Heart left ventricle (tissue), 16 donors: ENCODE results near the gene PARP9. TPM values are rescaled to one million over a fixed set of nuclear protein-coding genes. Genes with fewer than 3 reads are reported as not detected.
"Not testable (repeated sequence)": the region's sequence is repeated elsewhere in the genome, so short reads cannot be mapped to it uniquely, and the experiment has no call there.

Source experiments
- ATAC-seq, 4 donors: fragments of 200-7000 bp; cut with Tn5 transposase; one replicate each; pipeline ENCODE4 v1.9.1; 2020 to 2022; ENCODE audit warnings: moderate library complexity in 4 of 4, mild to moderate bottlenecking in 3 of 4, moderate number of reproducible peaks in 1 of 4
- DNase-seq, 5 donors: peaks; one replicate each; pipeline ENCODE4 v3.0.0-alpha.2; 2020
- H3K27ac ChIP-seq, 12 donors: fragments of 200-600 bp; sonication (generic) in 4 of 12; one replicate each; pipeline versions ENCODE4 v1.5.0 to v1.8.0; 2016 to 2022; ENCODE audit warnings: mild to moderate bottlenecking in 2 of 12
- H3K27me3 ChIP-seq, 9 donors: fragments of 200-600 bp; sonication (generic) in 2 of 9; one replicate each; pipeline versions ENCODE4 v1.5.1 to v1.8.0; 2016 to 2022; ENCODE audit warnings: mild to moderate bottlenecking in 3 of 9
- H3K36me3 ChIP-seq, 9 donors: fragments of 200-600 bp; sonication (generic) in 2 of 9; one replicate each; pipeline versions ENCODE4 v1.5.0 to v1.8.0; 2018 to 2022; ENCODE audit warnings: mild to moderate bottlenecking in 2 of 9
- H3K4me1 ChIP-seq, 12 donors: fragments of 200-600 bp; sonication (generic) in 4 of 12; one replicate each; pipeline versions ENCODE4 v1.5.0 to v1.8.0; 2016 to 2022; ENCODE audit warnings: mild to moderate bottlenecking in 3 of 12
- H3K4me3 ChIP-seq, 12 donors: fragments of 200-600 bp; sonication (generic) in 4 of 12; one replicate each; pipeline versions ENCODE4 v1.5.0 to v1.8.0; 2017 to 2022; ENCODE audit warnings: mild to moderate bottlenecking in 9 of 12, moderate library complexity in 4 of 12
- H3K9me3 ChIP-seq, 12 donors: fragments of 200-600 bp; sonication (generic) in 4 of 12; one replicate each; pipeline versions ENCODE4 v1.5.0 to v1.8.0; 2016 to 2022; ENCODE audit warnings: mild to moderate bottlenecking in 1 of 12
- POLR2A ChIP-seq, 2 donors: fragments of 450-650 bp; IDR thresholded peaks; one replicate each; pipeline ENCODE4 v1.6.1; 2017; ENCODE audit warnings: antibody characterized with exemption in 2 of 2, mild to moderate bottlenecking in 2 of 2, moderate library complexity in 2 of 2
- WGBS, 4 donors: extraction: QIAGEN DNeasy Blood & Tissue Kit in 2 of 4; methylation state at CpG; one replicate each; pipeline versions ENCODE4 v1.1.5 to v1.1.7; 2013 to 2018; 5-methylcytosine and 5-hydroxymethylcytosine counted together
- intact Hi-C, 10 donors: fragments of 100-400 bp; cut with DNase I; formaldehyde crosslinking; loops; one replicate each; pipeline versions ENCODE4 v1.11.1 to v1.14.2; 2022
- polyA plus RNA-seq, 2 donors: library from polyadenylated mRNA; stranded (reverse); fragments of 200-250 nt; gene quantifications; one replicate each; pipeline ENCODE4 v1.2.3, GENCODE V29; 2013
- total RNA-seq, 9 donors: library from RNA; depleted of rRNA in 2 of 9; stranded (reverse); fragments of >200 nt in 2 of 9; fragmentation: NEBNext Ultra II Directional in 3 of 9; extraction: Animal tissue kit (Norgen Biotek cat#: 25700) in 3 of 9; gene quantifications; one replicate each; pipeline versions ENCODE4 v1.1.0 to v1.2.4, GENCODE V29; 2016 to 2023
- TF ChIP-seq, protein P1 (sequence below), 12 donors: fragments of 200-600 bp; sonication (generic) in 4 of 12; IDR thresholded peaks; one replicate each; pipeline versions ENCODE4 v1.5.0 to v1.8.0; 2018 to 2022; ENCODE audit warnings: antibody characterized with exemption in 12 of 12, mild to moderate bottlenecking in 5 of 12
- donor health status: ischemic (EF 13 %, LVEDD 7.1; RV severe dilation, severe dysfunction).
- donor health status: healthy with polysubstance abuse.
- donor health status: DM: no; HTN: yes; CAD: no.
- donor health status: DM: no; HTN: no; CAD: no.
- donor health status: ischemic (EF 25% LVEDD 6.9; RV normal size, moderate dysfunction).
- donor health status: ischemic (EF 25% LVEDD 5.7; RV mildly dilated, moderate dysfunction).
- donor health status: healthy.
- donor health status: DM: yes; HTN: yes; CAD: no.
- donor health status: ischemic (EF 35%, LVEDD 5.7; RV mildly dilated, moderate dysfunction).
- donor health status: nonischemic (EF 11% LVEDD 7.7; RV severe dilation, severe dysfunction).
- donor health status: DM: yes; HTN: yes; CAD: no.
- donor health status: PGD.
- donor health status: ischemic (EF 29% LVEDD 5.4; RV normal size, mild dysfunction).
- donor health status: nonischemic (EF 23%, LVEDD 6.1; RV moderate dilation, normal function).

Gene PARP9
- total and polyA plus RNA-seq, 11 donors = 8.2 to 73.0 (median 14.9) TPM

- peak within 1 kb of the TSS in 3 of 12 donors; percentile 8 to 67 (median 65) for H3K27ac ChIP-seq
- H3K4me3 ChIP-seq = peak within 1 kb of the TSS; percentile 34 to 67 (median 58)
- peaks cover 0 to 29% (median 13%) of the 10 kb centered on the region in 9 donors for H3K36me3 ChIP-seq
- DNase-seq (peak in 3 of 5 donors; percentile 9 to 31 (median 20)), ATAC-seq (peak in 3 of 4 donors; percentile 64 to 74 (median 69))
- intact Hi-C loops = no loop called here
- 5 to 14% (median 6%) methylated on average over 22 to 40 of the region's 40 CpGs for WGBS, 4 donors
- peaks cover 0 to 37% (median 2%) of the 10 kb centered on the region in 12 donors for H3K4me1 ChIP-seq
- peaks cover 0 to 20% (median 11%) of the 10 kb centered on the region in 12 donors for H3K9me3 ChIP-seq
- no peaks in the 10 kb centered on the region for H3K27me3 ChIP-seq
- TF ChIP-seq POLR2A (IDR thresholded peaks at IDR 0.05) = no peak
- TF ChIP-seq, protein P1, sequence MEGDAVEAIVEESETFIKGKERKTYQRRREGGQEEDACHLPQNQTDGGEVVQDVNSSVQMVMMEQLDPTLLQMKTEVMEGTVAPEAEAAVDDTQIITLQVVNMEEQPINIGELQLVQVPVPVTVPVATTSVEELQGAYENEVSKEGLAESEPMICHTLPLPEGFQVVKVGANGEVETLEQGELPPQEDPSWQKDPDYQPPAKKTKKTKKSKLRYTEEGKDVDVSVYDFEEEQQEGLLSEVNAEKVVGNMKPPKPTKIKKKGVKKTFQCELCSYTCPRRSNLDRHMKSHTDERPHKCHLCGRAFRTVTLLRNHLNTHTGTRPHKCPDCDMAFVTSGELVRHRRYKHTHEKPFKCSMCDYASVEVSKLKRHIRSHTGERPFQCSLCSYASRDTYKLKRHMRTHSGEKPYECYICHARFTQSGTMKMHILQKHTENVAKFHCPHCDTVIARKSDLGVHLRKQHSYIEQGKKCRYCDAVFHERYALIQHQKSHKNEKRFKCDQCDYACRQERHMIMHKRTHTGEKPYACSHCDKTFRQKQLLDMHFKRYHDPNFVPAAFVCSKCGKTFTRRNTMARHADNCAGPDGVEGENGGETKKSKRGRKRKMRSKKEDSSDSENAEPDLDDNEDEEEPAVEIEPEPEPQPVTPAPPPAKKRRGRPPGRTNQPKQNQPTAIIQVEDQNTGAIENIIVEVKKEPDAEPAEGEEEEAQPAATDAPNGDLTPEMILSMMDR (IDR thresholded peaks at IDR 0.05) = no peak
Observed at GRCh38 chr3:122577409-122578031, 13.4 kb upstream of the PARP9 start, which contains the start of gene PARP15. PARP15 (plus strand) TSS chr3:122577650; CDS start chr3:122577668, 18 bp downstream.

GRCh38 chr3:122576174-122576940 lies 12.3 kb upstream of the PARP9 start:
- ATAC-seq (no peak), DNase-seq (no peak)
- Histone ChIP-seq H3K4me1 (peaks cover 0 to 38% (median 2%) of the 10 kb centered on the region in 12 donors), H3K27me3 (no peaks in the 10 kb centered on the region), H3K27ac (no peak overlapping the region), H3K4me3 (no peak overlapping the region), H3K9me3 (peaks cover 0 to 8% (median 0%) of the 10 kb centered on the region in 12 donors), H3K36me3 (peaks cover 0 to 40% (median 24%) of the 10 kb centered on the region in 9 donors)
- 72 to 82% (median 74%) methylated on average over 8 of the region's 8 CpGs for WGBS, 4 donors
- TF ChIP-seq POLR2A (IDR thresholded peaks at IDR 0.05) = no peak
- TF ChIP-seq, protein P1 (IDR thresholded peaks at IDR 0.05) = no peak
- intact Hi-C loops = no loop called here

DNA sequence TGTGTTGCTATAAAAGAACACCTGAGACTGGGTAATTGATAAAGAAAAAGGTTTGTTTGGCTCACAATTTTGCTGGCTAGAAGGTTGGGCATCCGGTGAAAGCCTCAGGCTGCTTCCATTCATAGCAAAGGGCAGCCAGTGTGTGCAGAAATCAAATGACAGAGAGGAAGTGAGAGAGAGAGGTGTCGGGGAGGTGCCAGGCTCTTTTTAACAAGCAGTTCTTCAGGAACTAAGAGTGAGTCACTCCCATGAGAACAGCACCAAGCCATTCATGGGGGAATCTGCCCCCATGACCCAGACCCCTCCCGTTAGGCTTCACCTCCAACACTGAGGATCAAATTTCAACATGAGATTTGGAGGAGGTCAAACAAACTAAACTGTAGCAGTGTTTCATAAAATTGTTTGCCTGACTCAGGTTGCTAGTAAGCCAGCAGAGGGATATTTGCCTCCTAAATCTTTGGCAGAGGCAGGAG lies 8.9 kb upstream of the PARP9 start:
- WGBS, 4 donors = 63 to 77% (median 69%) methylated on average over 3 of the region's 3 CpGs
- no peak for TF ChIP-seq POLR2A (IDR thresholded peaks at IDR 0.05)
- TF ChIP-seq, protein P1 (IDR thresholded peaks at IDR 0.05) = no peak
- Histone ChIP-seq H3K9me3 (no peaks in the 10 kb centered on the region), H3K4me1 (peaks cover 0 to 59% (median 3%) of the 10 kb centered on the region in 12 donors), H3K27ac (peak overlapping the region in 1 of 12 donors; percentile 63), H3K36me3 (peaks cover 0 to 74% (median 58%) of the 10 kb centered on the region in 9 donors), H3K27me3 (no peaks in the 10 kb centered on the region), H3K4me3 (no peak overlapping the region)
- intact Hi-C loops = no loop called here
- ATAC-seq (peak in 3 of 4 donors; percentile 28 to 58 (median 40)), DNase-seq (no peak)

GRCh38 chr3:122568755-122569154 lies 4.7 kb upstream of the PARP9 start:
- DNase-seq (no peak), ATAC-seq (no peak)
- no peaks in the 10 kb centered on the region for H3K9me3 ChIP-seq
- no peaks in the 10 kb centered on the region for H3K27me3 ChIP-seq
- peaks cover 0 to 69% (median 10%) of the 10 kb centered on the region in 12 donors for H3K4me1 ChIP-seq
- intact Hi-C loops = no loop called here
- no peak for TF ChIP-seq POLR2A (IDR thresholded peaks at IDR 0.05)
- TF ChIP-seq, protein P1 (IDR thresholded peaks at IDR 0.05) = no peak
- peaks cover 0 to 84% (median 75%) of the 10 kb centered on the region in 9 donors for H3K36me3 ChIP-seq
- 86 to 93% (median 88%) methylated on average over 3 of the region's 3 CpGs for WGBS, 4 donors
- peak overlapping the region in 1 of 12 donors; percentile 3 for H3K4me3 ChIP-seq
- H3K27ac ChIP-seq = peak overlapping the region in 2 of 12 donors; percentile 57 to 58

GRCh38 chr3:122568131-122568530 lies 4.0 kb upstream of the PARP9 start:
- ATAC-seq, H3K4me3 ChIP-seq, DNase-seq, H3K27me3 ChIP-seq, H3K9me3 ChIP-seq, intact Hi-C loops: not testable (repeated sequence)
- WGBS, 4 donors = 96 to 98% (median 97%) methylated on average over 7 of the region's 7 CpGs
- peaks cover 0 to 69% (median 13%) of the 10 kb centered on the region in 12 donors for H3K4me1 ChIP-seq
- H3K27ac ChIP-seq = peak overlapping the region in 2 of 12 donors; percentile 57 to 58
- peaks cover 0 to 77% (median 72%) of the 10 kb centered on the region in 9 donors for H3K36me3 ChIP-seq
